KMS-11 (cell line): Measurements from ENCODE around the gene OR52H1.

Source experiments
- H2AFZ ChIP-seq: fragments of 200-600 bp; sonication (generic); 2 replicates; pipeline ENCODE4 v1.6.1; 2016; ENCODE audit warnings: antibody characterized with exemption, mixed run types, low read depth
- H3K27ac ChIP-seq: fragments of 200-600 bp; sonication (generic); 2 replicates; pipeline ENCODE4 v1.6.1; 2016; ENCODE audit warnings: mild to moderate bottlenecking, mixed run types
- H3K27me3 ChIP-seq: fragments of 200-600 bp; sonication (generic); 2 replicates; pipeline ENCODE4 v1.6.1; 2017; ENCODE audit warnings: mild to moderate bottlenecking, low read depth, mixed run types, moderate library complexity; ENCODE audit not compliant: insufficient read depth
- H3K36me3 ChIP-seq: fragments of 200-600 bp; sonication (generic); 2 replicates; pipeline ENCODE4 v1.6.1; 2017; ENCODE audit warnings: mild to moderate bottlenecking, mixed run types; ENCODE audit not compliant: insufficient read depth
- H3K4me1 ChIP-seq: fragments of 200-600 bp; sonication (generic); 2 replicates; pipeline ENCODE4 v1.6.1; 2016; ENCODE audit warnings: mild to moderate bottlenecking, low read depth, mixed run types; ENCODE audit not compliant: poor library complexity, severe bottlenecking
- H3K4me2 ChIP-seq: fragments of 200-600 bp; sonication (generic); 2 replicates; pipeline ENCODE4 v1.7.0; 2016; ENCODE audit warnings: mild to moderate bottlenecking, mixed run types
- H3K4me3 ChIP-seq: fragments of 200-600 bp; sonication (generic); IDR thresholded peaks from 2 replicates; pipeline ENCODE4 v1.6.1; 2017; ENCODE audit warnings: low read depth, low read length, mixed read lengths; ENCODE audit not compliant: insufficient read depth
- H3K79me2 ChIP-seq: fragments of 200-600 bp; sonication (generic); 2 replicates; pipeline ENCODE4 v1.6.1; 2016; ENCODE audit warnings: low read depth, mixed run types; ENCODE audit not compliant: insufficient read depth
- H3K9ac ChIP-seq: fragments of 200-600 bp; sonication (generic); 2 replicates; pipeline ENCODE4 v1.6.1; 2016; ENCODE audit warnings: mild to moderate bottlenecking, mixed run types
- H4K20me1 ChIP-seq: fragments of 200-600 bp; sonication (generic); 2 replicates; pipeline ENCODE4 v1.6.1; 2016; ENCODE audit warnings: mild to moderate bottlenecking, mixed run types; ENCODE audit not compliant: insufficient read depth
- CTCF ChIP-seq: fragments of 200-600 bp; sonication (generic); conservative IDR thresholded peaks from 2 replicates; pipeline ENCODE4 v1.6.1; 2017; ENCODE audit warnings: low read depth, mild to moderate bottlenecking, antibody characterized with exemption, low read length, moderate library complexity, mixed read lengths

OR52H1 gene

GRCh38 chr11:5564259-5565019 is 16.1 kb upstream of the OR52H1 start:
- Histone ChIP-seq H3K27ac (no peak overlapping the region), H3K4me3 (no peak overlapping the region)

GRCh38 chr11:5557751-5558150 is 9.4 kb upstream of the OR52H1 start:
- Histone ChIP-seq H2AFZ (no peak overlapping the region), H3K79me2 (no peaks in the 10 kb centered on the region), H3K27ac (no peak overlapping the region), H3K27me3 (no peaks in the 10 kb centered on the region), H3K4me2 (no peak overlapping the region), H3K4me3 (no peak overlapping the region), H4K20me1 (no peaks in the 10 kb centered on the region), H3K9ac (no peak overlapping the region), H3K4me1 (no peaks in the 10 kb centered on the region), H3K36me3 (no peaks in the 10 kb centered on the region)
- TF ChIP-seq CTCF = no peak

More at GRCh38 chr11:5564259-5565019, 16.1 kb upstream of the OR52H1 start:
- no peak for TF ChIP-seq CTCF
- H3K36me3 ChIP-seq = no peaks in the 10 kb centered on the region
- H3K4me2 ChIP-seq = no peak overlapping the region
- no peak overlapping the region for H3K9ac ChIP-seq
- H4K20me1 ChIP-seq = no peaks in the 10 kb centered on the region
- H3K27me3 ChIP-seq = no peaks in the 10 kb centered on the region
- no peak overlapping the region for H2AFZ ChIP-seq
- H3K79me2 ChIP-seq = no peaks in the 10 kb centered on the region
- H3K4me1 ChIP-seq = no peaks in the 10 kb centered on the region

GRCh38 chr11:5556596-5557188 is 8.4 kb upstream of the OR52H1 start:
- H2AFZ ChIP-seq = no peak overlapping the region
- no peak overlapping the region for H3K4me2 ChIP-seq
- H3K4me1 ChIP-seq = no peaks in the 10 kb centered on the region
- no peak for TF ChIP-seq CTCF
- H3K9ac ChIP-seq = no peak overlapping the region
- no peak overlapping the region for H3K27ac ChIP-seq
- H3K4me3 ChIP-seq = no peak overlapping the region
- no peaks in the 10 kb centered on the region for H3K36me3 ChIP-seq
- H4K20me1 ChIP-seq = no peaks in the 10 kb centered on the region
- H3K79me2 ChIP-seq = no peaks in the 10 kb centered on the region
- H3K27me3 ChIP-seq = no peaks in the 10 kb centered on the region

GRCh38 chr11:5553343-5553742 is 5.0 kb upstream of the OR52H1 start:
- Histone ChIP-seq H2AFZ (no peak overlapping the region), H3K4me2 (no peak overlapping the region), H3K9ac (no peak overlapping the region), H3K4me1 (no peaks in the 10 kb centered on the region), H4K20me1 (no peaks in the 10 kb centered on the region), H3K4me3 (no peak overlapping the region), H3K27ac (no peak overlapping the region), H3K79me2 (no peaks in the 10 kb centered on the region), H3K27me3 (no peaks in the 10 kb centered on the region), H3K36me3 (no peaks in the 10 kb centered on the region)
- no peak; the same call in 1 of the 2 replicates for TF ChIP-seq CTCF
